H1 (cell line): ENCODE results near the gene MYH13.

ENCODE experiments used
- EGR1 ChIP-seq: IDR thresholded peaks from 2 replicates; pipeline ENCODE4 v1.6.1; 2011; ENCODE audit warnings: low read depth, low read length, borderline replicate concordance
- GABPA ChIP-seq: IDR thresholded peaks from 2 replicates; pipeline ENCODE4 v1.6.1; 2011; ENCODE audit warnings: mild to moderate bottlenecking, low read length, moderate library complexity, borderline replicate concordance; ENCODE audit not compliant: insufficient read depth
- POLR2A ChIP-seq, 2 experiments: IDR thresholded peaks; 1 replicate in 1 of 2; 2 replicates in 1 of 2; pipeline ENCODE4 v1.6.1; 2011; ENCODE audit warnings: low read depth in 2 of 2, low read length in 2 of 2, mild to moderate bottlenecking in 2 of 2; ENCODE audit errors: control extremely low read depth in 1 of 2
- SUZ12 ChIP-seq: fragments of 200-600 bp; sonication (generic); IDR thresholded peaks from 2 replicates; pipeline ENCODE4 v1.6.1; 2012; ENCODE audit warnings: mild to moderate bottlenecking, inconsistent platforms, low read length, moderate library complexity, mixed read lengths
- TF ChIP-seq, protein P1 (sequence below), 3 experiments: IDR thresholded peaks; 1 replicate in 2 of 3; 2 replicates in 1 of 3; pipeline versions ENCODE4 v1.5.1 to v1.6.1; 2011; ENCODE audit warnings: low read length in 3 of 3, mild to moderate bottlenecking in 3 of 3, inconsistent platforms in 2 of 3, low read depth in 1 of 3, moderate library complexity in 1 of 3; ENCODE audit not compliant: insufficient read depth in 1 of 3; ENCODE audit errors: control extremely low read depth in 1 of 3

DNA sequence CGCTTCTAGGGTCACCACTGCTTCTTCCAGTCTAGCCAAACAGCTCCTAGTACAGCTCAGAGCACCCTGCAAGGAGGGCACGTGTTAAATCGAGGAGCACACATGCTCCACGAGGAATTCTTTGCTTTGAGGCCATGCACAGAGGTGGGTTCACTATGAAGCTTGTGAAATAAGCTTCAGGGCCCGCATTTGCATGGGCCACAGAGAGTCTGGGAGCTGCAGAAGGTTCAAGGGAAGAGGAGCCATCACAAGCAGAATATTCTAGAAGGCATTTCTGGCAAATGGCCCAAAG, 55.3 kb downstream of the MYH13 start:
- TF ChIP-seq, protein P1, sequence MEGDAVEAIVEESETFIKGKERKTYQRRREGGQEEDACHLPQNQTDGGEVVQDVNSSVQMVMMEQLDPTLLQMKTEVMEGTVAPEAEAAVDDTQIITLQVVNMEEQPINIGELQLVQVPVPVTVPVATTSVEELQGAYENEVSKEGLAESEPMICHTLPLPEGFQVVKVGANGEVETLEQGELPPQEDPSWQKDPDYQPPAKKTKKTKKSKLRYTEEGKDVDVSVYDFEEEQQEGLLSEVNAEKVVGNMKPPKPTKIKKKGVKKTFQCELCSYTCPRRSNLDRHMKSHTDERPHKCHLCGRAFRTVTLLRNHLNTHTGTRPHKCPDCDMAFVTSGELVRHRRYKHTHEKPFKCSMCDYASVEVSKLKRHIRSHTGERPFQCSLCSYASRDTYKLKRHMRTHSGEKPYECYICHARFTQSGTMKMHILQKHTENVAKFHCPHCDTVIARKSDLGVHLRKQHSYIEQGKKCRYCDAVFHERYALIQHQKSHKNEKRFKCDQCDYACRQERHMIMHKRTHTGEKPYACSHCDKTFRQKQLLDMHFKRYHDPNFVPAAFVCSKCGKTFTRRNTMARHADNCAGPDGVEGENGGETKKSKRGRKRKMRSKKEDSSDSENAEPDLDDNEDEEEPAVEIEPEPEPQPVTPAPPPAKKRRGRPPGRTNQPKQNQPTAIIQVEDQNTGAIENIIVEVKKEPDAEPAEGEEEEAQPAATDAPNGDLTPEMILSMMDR (IDR thresholded peaks at IDR 0.05; ENCODE audit: control extremely low read depth in 1 of 3, insufficient read depth in 1 of 3, low read depth in 1 of 3, low read length in 3 of 3): no peak
- TF ChIP-seq SUZ12 (no peak), POLR2A (IDR thresholded peaks at IDR 0.05; ENCODE audit: control extremely low read depth in 1 of 2, low read depth in 2 of 2, low read length in 2 of 2) (no peak), GABPA (no peak), EGR1 (no peak)
